ENCODE measurements around the gene OR8G5.
"Not testable (repeated sequence)": the region's sequence is repeated elsewhere in the genome, so short reads cannot be mapped to it uniquely, and the experiment has no call there.

The OR8G5 gene, protein sequence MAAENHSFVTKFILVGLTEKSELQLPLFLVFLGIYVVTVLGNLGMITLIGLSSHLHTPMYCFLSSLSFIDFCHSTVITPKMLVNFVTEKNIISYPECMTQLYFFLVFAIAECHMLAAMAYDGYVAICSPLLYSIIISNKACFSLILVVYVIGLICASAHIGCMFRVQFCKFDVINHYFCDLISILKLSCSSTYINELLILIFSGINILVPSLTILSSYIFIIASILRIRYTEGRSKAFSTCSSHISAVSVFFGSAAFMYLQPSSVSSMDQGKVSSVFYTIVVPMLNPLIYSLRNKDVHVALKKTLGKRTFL

DNA sequence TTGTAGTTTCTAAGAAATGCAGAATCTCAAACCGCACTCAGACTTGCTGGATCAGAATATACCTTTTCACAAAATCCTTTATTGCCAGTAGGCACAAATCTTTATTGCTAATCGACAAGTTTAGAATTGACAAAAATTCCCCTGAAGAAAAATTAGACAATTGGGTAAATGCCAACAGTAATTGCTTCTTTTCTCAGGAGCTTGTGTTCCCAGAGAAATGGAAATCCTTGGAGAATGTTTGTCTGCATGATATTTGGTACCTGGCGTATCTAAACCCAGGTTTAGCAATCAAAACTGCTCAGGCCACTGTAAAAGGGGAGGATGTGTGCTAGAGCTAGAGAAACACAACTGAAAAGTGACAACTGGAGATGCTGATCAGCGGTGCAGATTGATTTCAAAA lies at the start of gene OR8G5:
TSS of gene OR8G5 (plus strand) at position 301 of the 400 bp plus-strand sequence. CDS start 8,556 bp downstream, outside the sequence.
- no peak for DNase-seq

DNA sequence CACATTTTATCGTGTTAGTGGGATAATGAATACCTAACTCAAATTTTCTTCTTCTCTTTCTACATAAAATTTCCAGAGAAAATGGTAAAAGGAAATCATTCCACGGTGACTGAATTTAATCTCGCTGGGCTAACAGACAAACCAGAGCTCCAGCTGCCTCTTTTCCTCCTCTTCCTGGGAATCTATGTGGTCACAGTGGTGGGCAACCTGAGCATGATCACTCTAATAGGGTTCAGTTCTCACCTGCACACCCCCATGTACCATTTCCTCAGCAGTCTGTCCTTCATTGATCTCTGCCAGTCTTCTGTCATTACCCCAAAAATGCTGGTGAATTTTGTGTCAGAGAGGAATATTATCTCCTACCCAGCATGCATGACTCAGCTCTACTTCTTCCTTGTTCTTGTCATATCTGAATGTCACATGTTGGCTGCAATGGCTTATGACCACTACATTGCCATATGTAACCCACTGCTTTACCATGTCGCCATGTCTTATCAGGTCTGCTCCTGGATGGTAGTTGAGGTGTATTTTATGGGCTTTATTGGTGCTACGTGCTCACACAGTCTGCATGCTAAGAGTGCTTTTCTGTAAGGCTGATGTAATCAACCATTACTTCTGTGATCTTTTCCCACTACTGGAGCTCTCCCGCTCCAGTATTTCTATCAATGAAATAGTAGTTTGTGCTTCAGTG lies 48.9 kb upstream of the OR8G5 start:
- no peak for DNase-seq

DNA sequence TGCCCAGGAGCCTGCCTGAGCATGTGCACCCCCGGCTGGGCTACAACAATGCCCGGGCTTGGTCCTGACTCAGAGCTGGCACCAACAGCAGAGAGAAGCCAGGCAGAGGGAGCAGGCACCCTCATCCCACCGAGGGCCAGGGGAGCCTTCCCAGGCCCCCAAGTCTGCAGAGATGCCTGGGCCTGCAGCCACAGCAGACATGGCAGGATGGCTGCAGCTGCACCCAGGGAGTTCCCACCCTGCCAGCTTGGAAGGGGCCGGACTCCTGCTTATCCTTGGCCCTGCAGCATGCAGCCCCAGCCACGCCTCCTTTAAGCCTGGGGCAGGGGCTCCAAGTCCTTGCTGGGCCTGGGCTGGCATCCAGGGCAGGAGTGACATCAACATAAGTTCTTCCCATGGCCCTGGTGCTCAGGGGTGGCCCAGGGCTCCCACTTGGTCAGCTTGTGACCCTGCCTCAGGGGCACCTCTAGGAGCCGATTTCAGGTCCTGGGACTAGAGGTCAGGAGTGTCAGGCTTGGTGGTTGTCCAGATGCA lies 46.3 kb upstream of the OR8G5 start:
- DNase-seq = no peak

DNA sequence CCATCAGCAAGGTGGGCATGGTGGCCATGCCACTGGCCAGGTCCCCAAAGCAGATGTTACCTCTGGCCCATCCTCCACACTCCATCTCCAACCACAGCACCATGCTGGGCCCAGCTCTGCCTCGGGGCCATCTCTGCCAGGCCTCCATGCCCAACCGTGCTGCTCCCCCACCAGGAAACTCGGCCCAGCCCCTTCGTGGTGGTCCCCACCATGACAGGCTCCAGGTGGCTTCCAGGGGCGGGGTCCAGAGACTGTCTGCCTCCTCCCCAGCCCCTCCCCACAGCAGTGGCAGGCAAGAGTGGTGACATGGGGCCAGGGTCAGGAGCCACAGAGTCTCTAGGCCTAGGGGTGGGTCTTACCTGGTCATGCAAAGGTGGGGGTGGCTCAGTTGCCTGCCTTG lies 45.8 kb upstream of the OR8G5 start:
- DNase-seq = no peak

DNA sequence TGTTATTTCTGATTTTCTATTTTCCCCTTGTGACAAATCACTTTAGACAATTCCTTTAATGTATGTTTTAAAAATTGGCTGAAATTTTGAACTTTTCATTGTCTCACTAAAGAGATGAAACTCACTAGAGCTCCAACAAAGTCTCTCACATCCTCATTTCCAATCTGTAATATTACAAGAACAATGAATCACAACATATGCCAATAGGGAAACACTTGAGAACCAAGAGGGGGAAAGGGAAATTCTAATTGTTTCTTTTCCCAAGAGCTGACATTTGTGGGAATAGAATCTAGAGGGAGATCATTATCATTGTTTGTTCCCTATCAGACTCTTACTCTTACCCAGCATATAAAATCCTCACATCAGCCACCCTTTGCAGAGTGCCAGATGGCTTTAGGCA lies 44.9 kb upstream of the OR8G5 start:
- DNase-seq = no peak

DNA sequence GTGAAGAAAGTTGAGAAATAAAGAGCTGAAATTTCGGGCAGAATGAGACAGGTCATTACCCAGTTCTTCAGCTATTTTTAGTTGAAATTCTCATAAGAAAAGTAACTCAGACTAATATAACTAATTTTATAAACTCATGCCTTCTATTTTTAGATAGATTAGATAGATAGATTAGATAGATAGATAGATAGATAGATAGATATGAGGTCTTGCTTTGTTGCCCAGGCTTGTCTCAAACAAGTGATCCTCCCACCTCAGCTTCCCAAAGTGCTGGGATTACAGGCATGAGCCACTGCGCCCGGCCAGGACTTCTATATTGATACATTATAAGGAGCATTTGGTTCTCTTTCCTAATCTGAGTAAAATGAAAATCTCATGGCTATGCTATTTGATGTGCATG lies 42.1 kb upstream of the OR8G5 start:
- no peak for DNase-seq

DNA sequence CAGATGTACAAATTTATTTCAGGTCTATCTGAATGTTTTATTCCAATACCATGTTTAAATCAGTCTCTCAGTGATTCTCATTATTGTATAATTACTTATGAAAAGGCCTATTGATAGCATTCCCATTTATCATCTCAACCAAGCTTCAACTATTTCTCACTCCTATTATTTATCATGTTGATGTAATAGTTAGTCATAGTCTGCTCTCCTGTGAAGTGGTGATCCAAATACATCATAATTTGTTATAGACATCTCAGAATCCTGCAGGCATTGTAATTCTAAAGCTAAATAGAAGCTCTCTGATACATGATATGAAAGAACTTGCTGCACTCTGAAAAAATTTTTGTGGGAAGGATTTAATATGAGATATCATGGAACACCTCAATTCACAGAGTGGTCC lies 37.0 kb upstream of the OR8G5 start:
- DNase-seq = no peak

DNA sequence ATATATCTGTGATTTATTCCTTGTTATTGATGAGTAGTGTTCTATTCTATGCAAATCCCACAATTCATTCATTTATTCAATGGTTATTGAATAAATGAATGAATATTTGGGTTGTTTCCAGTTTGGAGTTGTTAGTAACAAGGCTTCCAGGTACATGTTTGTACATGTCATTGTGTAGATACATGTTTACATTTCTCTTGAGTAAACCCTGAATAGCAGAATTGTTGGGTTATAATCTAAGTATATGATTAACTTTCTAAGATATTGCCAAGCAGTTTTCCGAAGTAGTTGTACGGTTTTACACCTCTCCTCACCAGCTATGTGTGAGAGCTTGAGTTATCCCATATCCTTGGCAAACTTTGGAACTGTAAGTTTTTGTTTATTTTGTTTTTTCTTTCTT lies 33.8 kb upstream of the OR8G5 start:
- DNase-seq = no peak

DNA sequence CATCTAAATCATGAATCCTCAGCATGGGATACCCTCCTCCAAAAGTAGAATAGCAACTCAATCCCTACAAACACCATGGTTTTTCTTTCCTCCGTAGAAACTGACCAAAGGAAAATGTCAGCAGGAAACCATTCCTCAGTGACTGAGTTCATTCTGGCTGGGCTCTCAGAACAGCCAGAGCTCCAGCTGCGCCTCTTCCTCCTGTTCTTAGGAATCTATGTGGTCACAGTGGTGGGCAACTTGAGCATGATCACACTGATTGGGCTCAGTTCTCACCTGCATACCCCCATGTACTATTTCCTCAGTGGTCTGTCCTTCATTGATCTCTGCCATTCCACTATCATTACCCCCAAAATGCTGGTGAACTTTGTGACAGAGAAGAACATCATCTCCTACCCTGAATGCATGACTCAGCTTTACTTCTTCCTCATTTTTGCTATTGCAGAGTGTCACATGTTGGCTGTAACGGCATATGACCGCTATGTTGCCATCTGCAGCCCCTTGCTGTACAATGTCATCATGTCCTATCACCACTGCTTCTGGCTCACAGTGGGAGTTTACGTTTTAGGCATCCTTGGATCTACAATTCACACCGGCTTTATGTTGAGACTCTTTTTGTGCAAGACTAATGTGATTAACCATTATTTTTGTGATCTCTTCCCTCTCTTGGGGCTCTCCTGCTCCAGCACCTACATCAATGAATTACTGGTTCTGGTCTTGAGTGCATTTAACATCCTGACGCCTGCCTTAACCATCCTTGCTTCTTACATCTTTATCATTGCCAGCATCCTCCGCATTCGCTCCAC lies 31.4 kb upstream of the OR8G5 start:
- DNase-seq = not testable (repeated sequence)

DNA sequence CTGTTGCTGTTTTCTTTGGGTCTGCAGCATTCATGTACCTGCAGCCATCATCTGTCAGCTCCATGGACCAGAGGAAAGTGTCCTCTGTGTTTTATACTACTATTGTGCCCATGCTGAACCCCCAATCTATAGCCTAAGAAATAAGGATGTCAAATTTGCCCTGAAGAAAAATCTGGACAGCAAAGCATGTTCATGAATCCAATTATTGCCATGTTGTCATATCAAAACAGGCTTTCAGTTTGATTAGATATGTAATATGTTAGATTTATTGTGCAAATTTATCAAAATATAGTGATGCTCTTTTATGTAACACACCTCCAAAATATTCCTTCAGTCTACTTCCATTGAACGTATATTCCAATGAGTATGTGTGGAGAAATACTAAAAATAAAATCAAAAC lies 30.7 kb upstream of the OR8G5 start:
- DNase-seq = no peak

DNA sequence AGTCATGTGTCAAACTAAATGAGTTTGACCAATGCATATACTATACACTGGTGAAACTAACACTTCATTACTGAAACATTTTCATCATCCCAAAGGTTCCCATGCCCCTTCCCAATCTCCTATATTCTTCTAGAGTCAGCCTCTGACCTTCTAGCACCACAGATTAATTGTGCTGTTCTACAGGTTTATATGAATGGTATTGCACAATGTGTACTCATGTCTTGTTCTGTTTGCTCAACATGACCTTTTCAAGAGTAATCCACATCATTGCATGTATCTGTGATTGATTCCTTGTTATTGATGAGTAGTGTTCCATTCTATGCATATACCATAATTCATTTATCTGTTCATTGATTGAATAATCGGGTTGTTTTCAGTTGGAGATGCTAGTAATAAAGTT lies 22.8 kb upstream of the OR8G5 start:
- no peak for DNase-seq

DNA sequence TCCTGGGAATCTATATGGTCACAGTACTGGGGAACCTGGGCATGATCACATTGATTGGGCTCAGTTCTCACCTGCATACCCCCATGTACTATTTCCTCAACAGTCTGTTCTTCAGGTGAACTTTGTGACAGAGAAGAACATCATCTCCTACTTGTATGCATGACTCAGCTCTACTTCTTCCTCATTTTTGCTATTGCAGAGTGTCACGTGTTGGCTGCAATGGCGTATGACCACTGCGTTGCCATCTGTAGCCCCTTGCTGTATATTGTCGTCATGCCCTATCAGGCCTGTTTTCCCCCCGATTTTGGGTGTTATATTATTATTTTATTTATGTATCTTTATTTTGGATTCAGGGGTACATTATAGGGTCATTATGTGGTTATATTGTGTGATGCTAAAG lies 17.7 kb upstream of the OR8G5 start:
- DNase-seq = no peak

DNA sequence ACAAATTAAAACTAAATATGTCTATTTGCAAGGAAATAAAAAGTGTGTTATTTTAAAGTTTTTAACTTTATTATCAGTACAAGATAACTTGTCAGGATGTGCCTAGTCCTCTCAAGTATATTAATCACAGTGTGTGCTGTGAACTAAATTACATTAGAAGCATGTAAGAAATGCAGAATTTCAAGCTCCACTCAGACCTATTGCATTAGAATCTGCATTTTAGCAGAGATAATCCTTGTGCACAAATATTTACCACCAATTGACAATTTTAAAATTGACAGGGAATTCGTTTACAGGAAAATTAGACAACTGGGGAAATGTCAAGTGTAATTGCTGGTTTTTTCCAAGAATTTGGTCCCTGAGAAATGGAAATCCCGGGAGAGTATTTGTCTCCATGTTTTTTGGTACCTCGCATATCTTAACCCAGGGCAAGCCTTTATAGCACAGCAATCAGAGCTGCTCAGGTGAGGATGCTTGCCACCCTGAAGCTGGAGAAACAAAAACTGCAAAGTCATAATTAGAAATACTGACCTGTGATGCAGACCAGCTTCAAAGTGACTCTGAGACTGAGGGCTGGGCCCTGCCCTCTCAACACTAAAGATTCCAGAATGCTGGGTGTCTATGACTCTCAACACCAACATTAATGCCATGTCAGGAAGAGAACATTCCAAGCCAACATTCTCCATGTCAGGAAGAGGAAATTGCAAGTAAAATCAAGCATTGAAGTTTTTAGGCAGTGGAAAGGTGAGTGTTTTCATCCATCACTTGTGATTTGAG lies 15.4 kb upstream of the OR8G5 start, which contains the start of gene OR8G1:
TSS of gene OR8G1 (plus strand) at position 475 of the 777 bp plus-strand sequence. CDS start 8,581 bp downstream, outside the sequence.
- no peak for DNase-seq

DNA sequence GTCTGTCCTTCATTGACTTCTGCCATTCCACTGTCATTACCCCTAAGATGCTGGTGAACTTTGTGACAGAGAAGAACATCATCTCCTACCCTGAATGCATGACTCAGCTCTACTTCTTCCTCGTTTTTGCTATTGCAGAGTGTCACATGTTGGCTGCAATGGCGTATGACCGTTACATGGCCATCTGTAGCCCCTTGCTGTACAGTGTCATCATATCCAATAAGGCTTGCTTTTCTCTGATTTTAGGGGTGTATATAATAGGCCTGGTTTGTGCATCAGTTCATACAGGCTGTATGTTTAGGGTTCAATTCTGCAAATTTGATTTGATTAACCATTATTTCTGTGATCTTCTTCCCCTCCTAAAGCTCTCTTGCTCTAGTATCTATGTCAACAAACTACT lies 6.3 kb upstream of the OR8G5 start:
- not testable (repeated sequence) for DNase-seq

DNA sequence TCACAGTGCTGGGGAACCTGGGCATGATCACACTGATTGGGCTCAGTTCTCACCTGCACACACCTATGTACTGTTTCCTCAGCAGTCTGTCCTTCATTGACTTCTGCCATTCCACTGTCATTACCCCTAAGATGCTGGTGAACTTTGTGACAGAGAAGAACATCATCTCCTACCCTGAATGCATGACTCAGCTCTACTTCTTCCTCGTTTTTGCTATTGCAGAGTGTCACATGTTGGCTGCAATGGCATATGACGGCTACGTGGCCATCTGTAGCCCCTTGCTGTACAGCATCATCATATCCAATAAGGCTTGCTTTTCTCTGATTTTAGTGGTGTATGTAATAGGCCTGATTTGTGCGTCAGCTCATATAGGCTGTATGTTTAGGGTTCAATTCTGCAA lies 8.9 kb downstream of the OR8G5 start:
- DNase-seq = not testable (repeated sequence)

DNA sequence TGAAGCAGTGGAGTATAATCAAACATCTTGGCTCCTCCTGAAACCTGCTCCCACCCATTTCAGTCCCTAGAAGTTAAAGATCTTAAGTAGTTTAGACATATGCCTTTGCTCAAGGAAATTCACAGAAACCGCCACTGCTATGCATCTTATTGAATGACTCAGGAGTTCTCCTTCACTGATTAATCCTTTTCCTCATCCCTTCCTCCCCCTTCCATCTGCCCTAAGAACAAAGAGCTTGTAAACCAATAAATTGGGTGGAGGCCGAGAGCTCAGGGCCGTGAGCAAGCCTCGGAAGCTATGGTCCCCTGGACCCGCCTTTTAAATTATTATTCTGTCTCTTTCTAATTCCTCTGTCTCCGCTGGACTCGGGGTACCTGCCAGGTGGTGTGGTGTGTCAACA lies 14.7 kb downstream of the OR8G5 start:
- not testable (repeated sequence) for DNase-seq

DNA sequence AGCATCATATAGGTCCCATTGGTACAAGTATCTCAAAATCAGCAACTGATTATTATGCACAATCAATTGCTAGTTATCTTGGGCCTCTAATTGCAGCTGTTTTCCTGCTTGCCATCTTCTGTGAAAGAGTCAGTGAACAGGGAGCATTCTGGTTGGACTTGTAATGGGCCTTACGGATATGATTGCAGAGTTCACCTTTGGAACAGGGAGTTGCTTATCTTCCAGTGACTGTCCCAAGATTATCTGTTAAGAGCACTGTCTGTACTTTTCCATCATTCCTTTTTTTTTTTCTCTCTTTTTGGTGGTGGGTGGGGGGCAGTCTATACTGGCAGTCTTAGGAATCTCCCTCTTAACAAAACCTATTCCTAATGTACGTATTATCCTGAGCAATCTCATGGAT lies 17.8 kb downstream of the OR8G5 start:
- no peak for DNase-seq

DNA sequence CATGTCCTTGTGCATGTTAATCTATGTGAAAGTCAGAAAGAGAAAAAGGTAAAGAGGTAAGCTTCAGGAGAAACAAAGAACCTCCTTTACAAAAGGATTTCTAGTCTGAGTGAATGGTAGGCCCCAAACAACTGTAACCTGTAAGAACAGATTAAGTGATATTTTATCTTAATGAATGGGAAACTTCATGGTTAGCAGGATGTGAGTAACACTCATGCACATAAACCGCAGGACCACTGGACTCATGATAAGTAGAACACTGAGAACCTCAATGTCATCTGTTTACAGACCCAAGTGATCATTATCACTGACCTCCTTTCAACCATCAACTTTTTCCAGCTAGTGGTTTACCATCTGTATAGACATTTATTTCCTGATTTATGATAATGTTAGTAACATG lies 19.9 kb downstream of the OR8G5 start:
- no peak for DNase-seq

DNA sequence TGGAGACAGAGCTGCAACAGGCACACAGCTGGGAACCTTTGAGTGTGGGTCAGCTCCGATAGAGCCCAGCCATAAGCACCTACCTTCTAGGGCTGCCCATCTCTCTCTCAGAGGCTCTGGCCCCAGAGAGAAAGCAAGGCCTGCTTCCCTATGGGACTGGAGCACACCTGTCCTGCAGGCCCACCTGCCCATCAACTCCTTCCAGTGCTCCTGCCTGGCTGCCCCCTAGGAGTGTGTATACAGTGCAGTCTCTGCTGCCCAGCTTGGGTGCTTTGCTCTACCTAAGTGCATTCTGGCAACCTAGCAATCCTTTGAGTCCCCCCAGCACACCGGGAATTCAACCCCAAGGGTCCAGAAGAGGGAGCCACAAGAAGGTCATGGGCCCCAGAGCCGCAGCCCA lies 21.0 kb downstream of the OR8G5 start:
- DNase-seq = no peak

DNA sequence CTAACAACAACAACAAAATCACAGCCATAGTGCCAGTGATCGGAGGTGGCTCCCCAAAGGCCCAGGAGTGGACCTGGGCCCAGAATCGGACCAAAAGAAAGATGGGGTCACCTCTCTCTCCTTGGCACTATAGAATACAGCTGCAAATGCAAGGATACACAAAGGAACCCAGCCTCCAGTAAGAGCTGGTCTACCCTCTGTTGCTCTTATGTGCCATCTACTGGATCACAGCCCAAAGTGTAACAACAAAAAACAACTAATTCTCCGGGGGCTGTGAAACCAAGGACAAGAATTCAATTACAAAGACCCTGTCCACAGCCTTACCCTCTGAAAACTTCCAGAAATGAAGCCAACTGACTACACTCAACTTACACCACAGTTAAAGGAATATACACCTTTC lies 21.6 kb downstream of the OR8G5 start:
- no peak for DNase-seq

DNA sequence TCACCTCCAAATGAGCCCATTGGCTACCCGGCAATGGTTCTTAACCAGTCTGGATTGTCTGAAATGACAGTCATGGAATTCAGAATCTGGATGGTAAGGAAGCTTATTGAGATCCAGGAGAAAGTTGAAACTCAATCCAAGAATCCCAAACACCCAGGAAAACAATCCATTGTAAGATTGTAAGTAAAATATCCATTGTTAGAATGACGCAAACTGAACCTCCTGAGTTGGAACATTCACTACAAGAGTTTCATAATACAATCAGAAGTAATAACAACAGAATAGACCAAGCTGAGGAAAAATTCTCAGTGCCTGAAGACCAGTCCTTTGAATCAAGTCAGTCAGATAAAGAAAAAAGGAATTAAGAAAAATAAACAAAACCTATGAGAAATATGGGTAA lies 22.1 kb downstream of the OR8G5 start:
- no peak for DNase-seq

DNA sequence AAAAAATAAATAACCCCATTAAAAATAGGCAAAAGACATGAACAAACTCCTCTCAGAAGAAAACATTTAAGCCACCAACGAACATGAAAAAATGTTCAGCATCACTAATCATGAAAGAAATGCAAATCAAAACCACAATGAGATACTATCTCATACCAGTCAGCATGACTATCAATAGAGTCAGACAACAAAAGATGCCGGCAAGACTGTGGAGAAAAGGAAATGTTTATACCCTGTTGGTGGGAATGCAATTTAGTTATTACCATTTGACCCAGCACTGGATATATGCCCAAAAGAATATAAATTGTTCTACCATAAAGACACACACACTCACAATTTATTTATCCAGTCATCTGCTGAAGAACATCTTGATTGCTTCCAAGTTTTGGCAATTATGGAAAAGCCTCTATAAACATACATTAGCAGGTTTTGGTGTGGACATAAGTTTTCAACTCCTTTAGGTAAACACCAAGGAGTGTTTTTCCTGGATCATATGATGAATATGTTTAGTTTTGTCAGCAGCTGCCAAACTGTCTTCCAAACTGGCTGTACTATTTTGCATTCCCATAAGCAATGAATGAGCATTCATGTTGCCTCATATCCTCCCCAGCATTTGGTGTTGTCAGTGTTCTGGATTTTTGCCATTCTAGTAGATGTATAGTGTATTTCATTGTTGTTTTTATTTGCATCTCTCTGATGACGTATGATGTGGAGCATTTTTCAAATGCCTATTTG lies 29.6 kb downstream of the OR8G5 start:
- no peak for DNase-seq
